ENCODE measurements around the gene SHOX.

- no peak for TF ChIP-seq CTCF (IDR thresholded peaks at IDR 0.05)
- TF ChIP-seq EZH2 (IDR thresholded peaks at IDR 0.05): no peak
- no peak for TF ChIP-seq EZH2phosphoT487 (IDR thresholded peaks at IDR 0.05)
Observed at GRCh38 chrX:590693-591404, 39.7 kb upstream of the SHOX start.

Data from neural progenitor cell (in vitro differentiated cells).